Panc1 (cell line): ENCODE results near the gene ADAMTS2. TPM values are rescaled to one million over a fixed set of nuclear protein-coding genes. Genes with fewer than 3 reads are reported as not detected.

Experiments
- ATAC-seq: fragments of 200-7000 bp; cut with Tn5 transposase; 2 replicates; pipeline ENCODE4 v1.9.1; 2020; ENCODE audit warnings: mild to moderate bottlenecking, moderate library complexity
- BruUV-seq: library from RNA; stranded (reverse); fragments of 400-500 nt; replicated peaks from 2 replicates; lab custom pipeline; 2021; lab: Mats Ljungman, UMichigan
- CTCF ChIA-PET: fragments of 300-600 bp; sonication (Branson Sonifier 250); formaldehyde crosslinking; loops from one replicate; lab custom pipeline; 2022; ENCODE audit warnings: antibody characterized with exemption; lab: Charles Lee
- POLR2A ChIA-PET: fragments of 300-600 bp; sonication (Branson Sonifier 250); formaldehyde crosslinking; loops from one replicate; lab custom pipeline; 2022; ENCODE audit warnings: antibody characterized with exemption; lab: Charles Lee
- DNase-seq: peaks from one replicate; pipeline ENCODE4 v3.0.0-alpha.2; 2010; ENCODE audit warnings: low read depth, low spot score
- H3K27ac ChIP-seq: 2 replicates; pipeline ENCODE4 v1.5.1; 2011; ENCODE audit warnings: mild to moderate bottlenecking, low read length, inconsistent platforms
- H3K27me3 ChIP-seq: fragments of 200-500 bp; sonication (Bioruptor generic); 2 replicates; pipeline ENCODE4 v1.6.0; 2014; ENCODE audit warnings: low read length, inconsistent platforms; ENCODE audit not compliant: control insufficient read depth, insufficient read depth
- H3K36me3 ChIP-seq: fragments of 200-500 bp; sonication (Bioruptor generic); 2 replicates; pipeline ENCODE4 v1.5.1; 2014; ENCODE audit warnings: inconsistent platforms, mild to moderate bottlenecking, low read length, moderate library complexity; ENCODE audit not compliant: control insufficient read depth, insufficient read depth
- H3K4me1 ChIP-seq: 2 replicates; pipeline ENCODE4 v1.5.1; 2011; ENCODE audit warnings: inconsistent platforms, mild to moderate bottlenecking, low read length, moderate library complexity; ENCODE audit not compliant: control insufficient read depth, insufficient read depth
- H3K4me3 ChIP-seq, 2 experiments: 2 replicates each; pipeline ENCODE4 v1.5.1; 2011 to 2012; ENCODE audit warnings: low read depth in 2 of 2, low read length in 2 of 2, mild to moderate bottlenecking in 2 of 2, inconsistent platforms in 1 of 2, moderate library complexity in 1 of 2
- H3K9me3 ChIP-seq: fragments of 200-500 bp; sonication (Bioruptor generic); 2 replicates; pipeline ENCODE4 v1.5.1; 2014; ENCODE audit warnings: low read depth, mild to moderate bottlenecking, inconsistent platforms, low read length, moderate library complexity; ENCODE audit not compliant: control insufficient read depth, insufficient read depth
- CTCF ChIP-seq: fragments of 450-650 bp; IDR thresholded peaks from 2 replicates; pipeline ENCODE4 v1.5.1; 2017; ENCODE audit warnings: mild to moderate bottlenecking
- POLR2AphosphoS5 ChIP-seq: IDR thresholded peaks from 2 replicates; pipeline ENCODE4 v1.6.1; 2012; ENCODE audit warnings: mild to moderate bottlenecking, low read depth, low read length, moderate library complexity
- REST ChIP-seq, 2 experiments: IDR thresholded peaks; 2 replicates each; pipeline ENCODE4 v1.6.1; 2011 to 2012; ENCODE audit warnings: low read depth in 2 of 2, control low read depth in 1 of 2, low read length in 1 of 2, mild to moderate bottlenecking in 1 of 2, moderate library complexity in 1 of 2; ENCODE audit not compliant: insufficient read depth in 1 of 2
- SIN3A ChIP-seq: IDR thresholded peaks from 2 replicates; pipeline ENCODE4 v1.6.1; 2012; ENCODE audit warnings: low read depth, mild to moderate bottlenecking, low read length, moderate library complexity, borderline replicate concordance; ENCODE audit not compliant: insufficient read depth
- TCF7L2 ChIP-seq: IDR thresholded peaks from 2 replicates; pipeline ENCODE4 v1.6.1; 2011; ENCODE audit warnings: mild to moderate bottlenecking, low read depth, low read length, inconsistent platforms
- in situ Hi-C: cut with HindIII; loops from 2 replicates; pipeline ENCODE4 v1.10.0; 2016; ENCODE audit warnings: low sequenced_read_pairs, low pct_unique_long_range_greater_than_20kb
- intact Hi-C: fragments of 100-400 bp; cut with micrococcal nuclease; formaldehyde crosslinking; loops from one replicate; pipeline ENCODE4 v1.10.0; 2022; ENCODE audit not compliant: unreplicated experiment
- total RNA-seq: library from RNA; stranded (reverse); gene quantifications from one replicate; pipeline ENCODE4 v1.2.1, GENCODE V29; 2021; ENCODE audit not compliant: unreplicated experiment

Gene ADAMTS2
- total RNA-seq, 1 experiment from 2014 or later = 0.13 TPM

- no peaks in the 10 kb centered on the region for H3K36me3 ChIP-seq
- DNase-seq = no peak
- H3K27me3 ChIP-seq = no peaks in the 10 kb centered on the region
- ChIA-PET POLR2A (interaction anchor here (0.6 kb wide), 1 partner anchor 24 kb away, joined by 6 read pairs; no protein-coding TSS in a partner anchor), CTCF (interaction anchor here (0.7 to 1.7 kb wide), 5 partner anchors 94 to 503 kb away, joined by 3 to 8 read pairs (median 3); no protein-coding TSS in a partner anchor)
- in situ Hi-C loops = no loop called here
- no peak overlapping the region for H3K27ac ChIP-seq
- no TSS peak for BruUV-seq
- ATAC-seq = peak; percentile 87
- TF ChIP-seq POLR2AphosphoS5 (no peak), SIN3A (no peak), TCF7L2 (no peak), CTCF (peak; percentile 98), REST (IDR thresholded peaks at IDR 0.05; ENCODE audit: insufficient read depth in 1 of 2, low read depth in 2 of 2, low read length in 1 of 2) (no peak)
- H3K4me1 ChIP-seq = no peaks in the 10 kb centered on the region
- intact Hi-C loops = loop anchor here (5.0 kb wide), 2 partner anchors 95 to 325 kb away; no protein-coding TSS in a partner anchor
- no peaks in the 10 kb centered on the region for H3K9me3 ChIP-seq
- no peak overlapping the region; a peak in 1 of 4 replicates for H3K4me3 ChIP-seq
Observed at GRCh38 chr5:179166886-179167841, 178.1 kb downstream of the ADAMTS2 start.

GRCh38 chr5:179166171-179166885 lies 178.9 kb downstream of the ADAMTS2 start:
- in situ Hi-C loops = no loop called here
- intact Hi-C loops = loop anchor here (5.0 kb wide), 2 partner anchors 96 to 326 kb away; no protein-coding TSS in a partner anchor
- TF ChIP-seq CTCF (no peak), POLR2AphosphoS5 (no peak), REST (IDR thresholded peaks at IDR 0.05; ENCODE audit: insufficient read depth in 1 of 2, low read depth in 2 of 2, low read length in 1 of 2) (no peak), TCF7L2 (no peak), SIN3A (no peak)
- POLR2A ChIA-PET = no interaction called here
- H3K27ac ChIP-seq = no peak overlapping the region
- no peak for DNase-seq
- ATAC-seq = peak; percentile 17; the same call in 1 of the 2 replicates
- H3K4me1 ChIP-seq = no peaks in the 10 kb centered on the region
- no peaks in the 10 kb centered on the region for H3K36me3 ChIP-seq
- BruUV-seq = no TSS peak
- CTCF ChIA-PET = interaction anchor here (1.7 kb wide), 1 partner anchor 327 kb away, joined by 8 read pairs; no protein-coding TSS in a partner anchor
- no peaks in the 10 kb centered on the region for H3K9me3 ChIP-seq
- H3K4me3 ChIP-seq = no peak overlapping the region
- no peaks in the 10 kb centered on the region for H3K27me3 ChIP-seq
